ENCODE results near the gene ZFP36L1.
A peak's percentile ranks its signal among the peaks of the same experiment; 100 is the strongest.

Gene ZFP36L1

GRCh38 chr14:68761391-68761790, 31.5 kb downstream of the ZFP36L1 start:
- DNase-seq: no peak

DNA sequence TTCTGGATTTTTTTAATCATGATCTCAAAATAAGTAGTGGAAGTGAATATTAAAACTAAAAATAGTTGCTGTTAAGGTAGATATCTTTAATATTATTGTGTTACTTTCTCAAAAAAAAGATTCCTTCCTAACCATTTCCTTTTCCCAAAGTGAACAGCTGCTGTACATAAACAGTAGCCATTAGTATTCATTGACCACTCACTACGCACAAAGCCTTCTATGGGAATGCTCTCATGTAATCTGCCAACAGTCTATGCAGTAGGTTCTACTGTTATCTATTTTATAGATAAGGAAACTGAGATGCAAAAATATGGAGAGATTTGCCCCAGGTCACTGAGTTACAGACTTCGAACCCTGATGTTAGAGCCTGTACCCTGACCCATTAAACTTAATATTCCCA, 32.1 kb downstream of the ZFP36L1 start:
- DNase-seq: no peak

- no peak for DNase-seq
These were observed 32.9 kb downstream of the ZFP36L1 start for GRCh38 chr14:68759937-68760336.

GRCh38 chr14:68759017-68759560, 33.8 kb downstream of the ZFP36L1 start:
- no peak for DNase-seq

DNA sequence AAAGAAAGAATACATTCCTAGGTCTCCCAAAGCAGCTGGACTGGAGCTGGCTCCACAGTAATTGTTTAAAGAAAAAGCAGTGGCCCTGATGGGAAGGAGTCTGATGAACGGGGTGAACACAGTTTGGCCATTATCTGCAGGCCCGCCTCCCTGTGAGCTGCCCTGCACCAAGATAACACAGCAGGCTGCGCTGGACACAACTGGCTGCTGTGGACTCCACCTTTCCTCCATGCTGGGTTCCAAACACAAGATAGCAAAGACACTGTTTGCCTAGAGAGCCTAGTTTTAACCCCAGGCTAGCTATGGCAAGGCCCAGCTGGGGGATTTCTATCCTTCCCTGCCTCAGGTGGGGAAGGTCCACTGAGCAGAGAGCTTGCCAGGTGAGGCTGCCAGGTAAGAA, 34.6 kb downstream of the ZFP36L1 start:
- no peak for DNase-seq

GRCh38 chr14:68757618-68758081, 35.2 kb downstream of the ZFP36L1 start:
- DNase-seq: peak; percentile 15 to 32

- DNase-seq: no peak
These were observed 36.1 kb downstream of the ZFP36L1 start for GRCh38 chr14:68756734-68757133.

DNA sequence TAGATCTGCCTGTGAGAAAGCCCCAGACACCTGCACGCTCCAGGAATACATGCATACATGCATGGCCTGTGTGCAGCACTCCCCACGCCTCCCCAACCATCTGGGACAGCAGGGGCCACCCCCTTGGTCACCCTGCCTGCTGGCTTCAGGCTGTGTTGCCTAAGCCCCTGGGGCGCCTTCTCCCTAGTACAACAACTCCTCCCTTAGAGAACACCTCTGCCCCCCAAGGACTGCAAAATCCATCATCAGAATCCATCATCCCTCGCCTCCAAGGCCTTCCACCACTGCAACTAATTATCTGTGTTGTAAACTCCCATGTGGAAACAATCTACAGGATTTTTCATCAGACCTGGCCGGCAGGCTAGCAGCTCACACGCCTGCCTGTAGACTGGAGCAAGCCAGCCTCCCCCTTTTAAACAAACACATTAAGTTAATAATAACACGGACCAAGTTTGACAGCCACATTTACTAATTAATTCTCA, 36.8 kb downstream of the ZFP36L1 start:
- no peak for DNase-seq

- DNase-seq: no peak
These were observed 37.9 kb downstream of the ZFP36L1 start for GRCh38 chr14:68755016-68755353.

DNA sequence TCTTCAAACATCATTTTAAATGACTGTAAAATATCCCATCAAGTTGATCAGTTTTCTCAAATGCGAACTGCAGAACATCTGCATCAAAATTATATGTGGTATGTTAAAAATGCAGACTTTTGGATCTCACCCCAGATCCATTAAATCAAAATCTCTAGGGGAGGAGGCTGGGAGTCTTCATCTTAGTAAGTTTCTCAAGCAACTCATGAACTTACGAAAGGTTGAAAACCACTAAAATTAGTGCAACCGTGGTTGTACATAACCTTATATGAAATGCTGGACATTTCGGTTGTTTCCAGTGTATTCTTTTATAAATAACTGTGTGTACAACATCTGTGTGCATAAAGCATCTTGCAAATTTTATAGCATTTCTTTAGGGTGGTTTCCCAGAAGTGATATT, 39.2 kb downstream of the ZFP36L1 start:
- DNase-seq: no peak

- DNase-seq: no peak
These were observed 40.4 kb downstream of the ZFP36L1 start for GRCh38 chr14:68752271-68753006.

DNA sequence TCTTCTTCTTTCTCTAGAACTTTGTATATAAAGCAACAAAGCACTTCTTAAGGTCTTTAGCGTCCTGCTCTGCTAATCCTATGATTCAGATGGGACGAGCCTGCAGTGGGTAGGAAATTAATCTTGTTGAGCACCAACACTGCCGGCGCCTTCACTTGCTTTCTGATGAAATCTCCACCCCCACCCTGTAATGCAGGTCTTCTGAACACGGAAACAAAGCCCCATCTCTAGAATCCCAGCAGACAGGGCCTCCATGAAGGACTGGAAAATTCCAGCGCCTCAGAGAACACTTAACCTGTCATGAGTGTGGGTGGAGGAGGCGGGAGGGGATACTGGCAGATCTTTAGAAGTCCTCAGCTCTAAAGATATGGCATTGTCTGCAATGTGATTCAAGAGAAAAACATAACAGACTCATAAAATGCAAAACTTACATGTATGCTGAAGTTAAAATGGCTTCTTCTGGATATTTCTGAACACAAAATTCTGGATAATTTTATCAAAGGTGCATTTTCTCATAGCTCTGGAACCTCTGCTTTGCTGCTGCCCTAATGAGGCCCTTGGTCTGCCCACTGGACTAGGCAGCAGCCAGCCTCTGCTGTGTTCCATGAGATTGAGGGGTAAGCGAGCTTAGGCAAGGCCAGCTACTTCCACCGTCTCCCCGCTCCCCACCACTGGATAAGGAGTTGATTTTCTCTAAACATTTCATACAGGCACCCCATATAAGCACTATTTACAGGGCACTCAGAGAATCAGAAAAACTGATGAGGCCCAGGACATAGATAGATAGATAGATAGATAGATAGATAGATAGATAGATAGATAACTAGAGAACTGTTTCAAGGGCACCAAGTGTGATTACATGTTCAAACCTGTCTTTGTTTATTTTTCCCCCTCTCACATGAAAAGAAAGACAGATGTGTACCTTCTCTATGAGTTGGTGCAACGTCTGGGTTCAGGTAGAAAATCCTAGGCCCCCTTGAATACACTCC, 43.1 kb downstream of the ZFP36L1 start:
- no peak for DNase-seq

- no peak for DNase-seq
These were observed 44.2 kb downstream of the ZFP36L1 start for GRCh38 chr14:68748691-68749090.

DNA sequence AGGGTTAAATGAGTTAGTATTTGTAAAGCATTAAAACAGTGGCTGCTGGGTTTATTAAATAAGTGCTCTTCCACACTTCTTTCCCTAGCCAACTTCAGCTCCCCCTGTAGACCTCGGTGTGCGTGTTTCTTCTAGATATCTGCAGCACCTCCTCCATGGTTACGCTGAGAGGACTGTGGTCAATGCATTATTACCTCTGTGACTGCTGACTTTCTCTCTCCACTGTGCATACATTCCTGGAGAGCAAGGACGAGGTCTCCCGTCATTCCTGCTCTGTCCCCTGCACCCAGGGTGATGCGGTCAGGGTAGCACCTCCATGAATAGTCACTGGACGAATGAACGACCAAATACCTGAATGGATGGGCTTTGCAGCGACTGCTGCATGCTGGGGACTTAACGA, 44.6 kb downstream of the ZFP36L1 start:
- no peak for DNase-seq

DNA sequence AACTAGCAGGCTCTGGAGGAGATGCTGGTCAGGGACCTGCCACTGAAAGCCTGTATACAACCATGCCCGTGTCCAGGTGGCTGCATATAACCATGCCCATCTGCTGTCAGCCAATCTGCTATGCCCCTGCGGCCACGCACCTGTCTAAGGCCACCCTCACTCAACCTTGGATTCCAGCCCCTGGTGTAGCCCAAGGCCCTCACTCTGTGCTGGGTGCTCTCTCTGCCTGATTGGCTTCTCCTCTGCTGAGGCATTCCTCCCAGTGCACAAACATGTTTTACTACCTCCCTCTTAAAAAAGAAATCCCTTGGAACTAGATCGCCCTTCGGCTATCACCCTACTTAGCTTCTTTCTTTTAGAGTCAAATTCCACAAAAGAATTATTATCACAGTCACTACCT, 45.5 kb downstream of the ZFP36L1 start:
- DNase-seq: no peak

DNA sequence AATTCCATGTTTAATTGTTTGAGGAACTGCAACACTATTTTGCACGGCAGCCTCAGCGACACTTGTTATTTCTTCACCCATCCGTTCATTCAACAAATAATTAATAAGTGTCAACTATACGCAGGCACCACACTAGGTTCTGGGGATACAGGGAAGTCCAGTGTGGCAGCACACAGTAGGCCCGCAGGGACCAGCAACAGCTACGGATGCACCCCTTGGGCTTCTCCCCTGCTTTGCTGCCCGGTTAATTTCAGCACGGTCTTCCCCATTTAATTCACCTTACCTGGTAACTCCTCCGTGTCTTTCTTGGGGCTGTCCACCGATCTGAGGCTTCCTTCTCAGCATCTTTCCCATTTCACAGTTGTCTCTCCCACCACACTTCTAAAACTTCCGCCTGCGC, 48.3 kb downstream of the ZFP36L1 start:
- DNase-seq: no peak

DNA sequence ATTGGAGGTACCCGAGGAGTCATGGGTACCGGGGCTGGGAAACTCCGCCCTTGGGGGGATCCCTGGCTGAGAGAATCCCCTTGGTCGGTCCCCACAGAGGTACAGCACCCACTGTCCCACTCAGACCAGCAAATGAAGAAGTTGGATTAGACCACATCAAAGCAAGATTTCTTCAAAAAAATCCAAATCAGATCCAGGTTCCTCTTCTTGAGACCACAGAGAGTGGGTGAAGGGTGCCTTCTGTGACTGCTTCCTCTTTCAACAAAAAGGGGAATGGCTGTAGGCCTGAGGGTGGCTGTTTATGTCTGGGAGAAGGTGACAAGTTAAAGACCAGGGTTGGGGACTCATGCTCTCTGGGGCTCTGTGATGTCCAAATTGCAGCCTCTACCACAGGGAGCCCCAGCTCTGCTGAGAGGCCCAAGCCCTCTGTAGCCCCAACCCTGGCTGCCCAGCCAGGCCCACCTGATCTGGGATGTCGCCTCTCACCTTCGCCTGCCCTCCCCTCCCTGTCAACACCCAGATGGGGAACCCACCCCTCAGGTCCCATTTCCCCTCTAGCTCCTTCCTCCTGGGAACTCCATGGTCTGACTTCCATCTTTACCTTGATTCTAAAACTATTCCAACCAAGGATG, 50.9 kb downstream of the ZFP36L1 start:
- peak in 1 of 2 donors; percentile 46 for DNase-seq

GRCh38 chr14:68741477-68741791, 51.4 kb downstream of the ZFP36L1 start:
- no peak for DNase-seq

DNA sequence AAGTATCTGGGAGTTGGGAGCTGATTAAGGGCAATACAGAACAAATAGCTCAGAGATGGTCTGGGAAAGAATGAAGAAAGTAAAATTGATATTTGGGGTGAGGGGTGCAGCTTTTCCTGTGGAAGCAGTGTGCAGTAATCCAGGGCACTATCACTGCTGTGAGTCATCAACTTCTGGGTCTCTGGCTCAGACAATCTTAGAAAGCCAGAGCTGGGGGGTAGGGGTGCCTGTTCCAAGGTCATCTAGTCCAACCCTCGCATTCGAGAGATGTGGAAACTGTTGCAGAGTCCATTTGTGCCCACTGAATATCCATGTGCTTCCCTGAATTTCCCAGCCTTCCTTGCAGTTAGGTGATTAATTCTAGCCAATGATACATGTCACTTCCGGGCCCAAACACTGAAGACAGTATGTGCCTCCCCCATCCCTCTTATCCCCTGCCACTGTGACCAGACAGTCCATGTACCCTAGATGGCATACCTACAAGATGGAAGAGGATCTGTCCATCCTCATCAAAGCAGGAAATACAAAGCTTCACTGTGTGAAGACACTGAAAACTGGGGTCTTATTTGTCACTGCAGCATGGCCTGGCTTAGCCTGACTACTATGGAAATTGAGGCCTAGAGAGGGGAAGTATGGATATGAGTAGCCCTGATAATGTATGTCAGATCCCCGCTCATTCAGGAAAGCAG, 51.9 kb downstream of the ZFP36L1 start:
- DNase-seq: no peak

DNA sequence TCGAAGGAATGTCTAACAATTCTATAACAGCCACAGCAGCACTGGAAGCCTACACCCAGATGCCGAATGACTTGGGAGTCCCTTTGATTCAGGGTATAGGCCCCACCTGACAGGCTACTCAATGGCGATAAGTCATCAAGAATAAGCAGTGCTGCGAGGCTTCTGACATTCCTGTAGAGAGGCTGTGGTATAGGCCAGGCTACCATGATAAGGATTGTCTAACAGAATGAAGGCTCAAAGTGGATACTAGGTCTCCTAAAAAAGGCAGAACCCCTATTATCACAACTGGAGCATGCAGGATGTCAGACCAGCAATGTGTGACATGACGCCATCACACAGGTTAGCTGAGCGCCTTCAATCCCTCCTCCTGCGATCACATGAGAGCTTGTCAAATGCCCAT, 53.2 kb downstream of the ZFP36L1 start:
- no peak for DNase-seq

DNA sequence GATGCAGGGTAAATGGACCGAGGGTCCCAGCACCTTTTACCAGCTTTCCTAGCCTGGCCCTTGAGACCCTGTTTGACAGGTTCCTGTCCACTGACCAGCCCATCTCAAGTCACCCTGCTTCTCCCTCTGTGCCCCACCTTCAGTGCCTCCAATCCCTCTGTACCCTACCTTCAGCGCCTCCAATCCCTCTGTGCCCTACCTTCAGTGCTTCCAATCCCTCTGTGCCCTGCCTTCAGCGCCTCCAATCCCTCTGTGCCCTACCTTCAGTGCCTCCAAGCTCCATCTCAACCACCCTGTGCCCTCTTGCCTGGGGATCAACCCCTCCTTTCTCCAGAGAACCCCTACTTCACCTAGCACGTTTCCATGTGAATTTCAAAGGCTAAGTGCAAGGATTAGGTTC, 54.3 kb downstream of the ZFP36L1 start:
- no peak for DNase-seq

Data from hippocampal formation (tissue), 2 donors.